ENCODE measurements around the gene MYH10. TPM values are rescaled to one million over a fixed set of nuclear protein-coding genes. Genes with fewer than 3 reads are reported as not detected.

Gene MYH10
- total and polyA plus RNA-seq, 4 donors, result 86.0 to 121 (median 106) TPM

DNA sequence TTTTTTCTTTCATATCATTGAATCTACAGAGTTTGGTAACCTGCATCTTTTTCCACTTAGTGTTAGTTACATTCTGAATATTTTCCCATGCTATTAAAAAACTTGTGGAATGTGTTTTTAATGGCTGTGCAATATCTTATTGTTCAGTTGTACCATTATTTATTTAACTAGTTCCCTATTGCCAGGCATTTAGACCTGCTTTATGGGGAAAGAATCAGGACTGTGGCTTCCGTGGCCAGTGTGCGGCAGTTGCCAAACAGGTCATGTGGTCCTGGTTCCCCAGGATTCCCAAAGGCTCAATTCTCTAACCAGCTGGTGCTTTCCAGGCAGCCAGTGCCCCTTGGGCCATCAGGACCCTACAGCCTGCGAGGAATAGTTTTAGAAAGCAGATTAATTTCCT, 164.1 kb downstream of the MYH10 start:
- Histone ChIP-seq H3K36me3 (ENCODE audit: control insufficient read depth, insufficient read depth, low read length) (peaks cover 42% of the 10 kb centered on the region), H3K4me3 (ENCODE audit: low read depth, low read length) (no peak overlapping the region), H3K9me3 (ENCODE audit: control insufficient read depth, insufficient read depth, low read length) (no peaks in the 10 kb centered on the region), H3K27me3 (ENCODE audit: control insufficient read depth, insufficient read depth, low read length) (no peaks in the 10 kb centered on the region), H3K27ac (ENCODE audit: low read depth, low read length) (no peak overlapping the region), H3K4me1 (ENCODE audit: control insufficient read depth, insufficient read depth, low read length) (peaks cover 48% of the 10 kb centered on the region)
- WGBS (ENCODE audit: insufficient coverage), result 62% methylated on average over 3 of the region's 3 CpGs
- DNase-seq (ENCODE audit: low read depth in 4 of 6, low spot score in 6 of 6), result no peak

DNA sequence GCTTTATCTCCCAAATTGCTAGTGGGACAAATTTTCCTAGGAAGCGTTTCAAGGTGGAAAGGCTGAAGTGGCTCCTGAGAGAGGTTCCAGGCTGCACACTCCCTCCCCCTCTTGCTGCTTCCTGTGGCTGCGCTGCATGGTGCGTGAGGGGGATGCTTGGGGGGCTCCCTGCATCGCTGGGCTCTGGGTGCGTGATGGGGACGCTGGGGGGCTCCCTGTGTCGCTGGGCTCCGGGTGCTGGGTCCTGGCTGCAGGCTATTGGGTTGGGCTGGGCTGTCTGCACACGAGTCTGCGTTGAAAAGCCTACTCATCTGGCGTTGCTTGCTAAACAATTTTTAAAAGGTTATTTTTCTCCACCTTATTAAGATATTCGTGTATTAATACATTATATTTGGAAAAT, 164.8 kb downstream of the MYH10 start:
- DNase-seq (ENCODE audit: low read depth in 4 of 6, low spot score in 6 of 6), result no peak
- H3K27me3 ChIP-seq (ENCODE audit: control insufficient read depth, insufficient read depth, low read length), result no peaks in the 10 kb centered on the region
- no peak overlapping the region for H3K27ac ChIP-seq (ENCODE audit: low read depth, low read length)
- H3K36me3 ChIP-seq (ENCODE audit: control insufficient read depth, insufficient read depth, low read length), result peaks cover 39% of the 10 kb centered on the region
- WGBS (ENCODE audit: insufficient coverage), result 53% methylated on average over 7 of the region's 12 CpGs
- peaks cover 42% of the 10 kb centered on the region for H3K4me1 ChIP-seq (ENCODE audit: control insufficient read depth, insufficient read depth, low read length)
- H3K9me3 ChIP-seq (ENCODE audit: control insufficient read depth, insufficient read depth, low read length), result no peaks in the 10 kb centered on the region
- no peak overlapping the region for H3K4me3 ChIP-seq (ENCODE audit: low read depth, low read length)

DNA sequence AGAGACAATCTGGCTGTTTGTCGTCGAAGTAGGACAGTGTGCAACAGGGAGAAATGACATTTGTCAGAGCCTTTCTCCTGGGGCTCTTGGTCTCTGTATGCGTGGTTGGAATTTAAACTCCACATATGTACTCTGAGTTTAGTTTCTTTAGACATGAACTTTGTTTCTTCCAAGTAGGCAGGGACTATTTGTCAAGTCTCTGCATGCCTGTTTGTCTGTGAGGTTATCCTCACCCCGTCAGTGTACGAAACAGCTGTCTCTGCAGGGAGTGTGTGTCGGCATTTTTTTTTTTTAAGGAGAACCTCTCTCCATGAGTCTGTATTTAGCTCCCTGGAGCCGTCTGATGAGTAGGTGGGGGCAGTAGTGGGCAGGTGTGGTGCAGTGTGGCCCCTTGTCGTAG, 165.2 kb downstream of the MYH10 start:
- Histone ChIP-seq H3K36me3 (ENCODE audit: control insufficient read depth, insufficient read depth, low read length) (peaks cover 35% of the 10 kb centered on the region), H3K27ac (ENCODE audit: low read depth, low read length) (no peak overlapping the region), H3K9me3 (ENCODE audit: control insufficient read depth, insufficient read depth, low read length) (no peaks in the 10 kb centered on the region), H3K4me1 (ENCODE audit: control insufficient read depth, insufficient read depth, low read length) (peaks cover 38% of the 10 kb centered on the region), H3K27me3 (ENCODE audit: control insufficient read depth, insufficient read depth, low read length) (no peaks in the 10 kb centered on the region), H3K4me3 (ENCODE audit: low read depth, low read length) (no peak overlapping the region)
- DNase-seq (ENCODE audit: low read depth in 4 of 6, low spot score in 6 of 6), result no peak
- whole genome bisulfite sequencing (ENCODE audit: insufficient coverage), result 44% methylated on average over 5 of the region's 8 CpGs

DNA sequence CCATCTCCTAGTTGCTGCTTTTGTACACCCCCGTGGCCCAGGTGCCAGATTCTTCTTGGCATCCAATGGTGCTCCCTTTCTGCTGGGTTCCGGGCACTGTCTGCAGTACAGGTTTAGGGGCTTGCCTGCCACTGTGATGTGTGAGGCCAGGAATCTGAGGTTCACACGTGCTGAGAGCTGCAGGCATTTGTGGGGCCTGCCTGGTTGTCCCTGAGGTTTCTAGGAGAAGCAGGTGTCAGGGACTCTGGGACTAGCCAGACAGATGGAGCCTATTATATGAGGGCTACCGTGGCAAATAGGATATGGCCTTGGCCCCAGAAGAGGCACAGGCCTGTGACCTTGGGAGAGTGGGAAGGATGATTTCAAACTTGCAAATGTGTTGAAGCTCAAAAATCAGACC, 165.6 kb downstream of the MYH10 start:
- WGBS (ENCODE audit: insufficient coverage), result 57% methylated on average over 4 of the region's 4 CpGs
- no peaks in the 10 kb centered on the region for H3K9me3 ChIP-seq (ENCODE audit: control insufficient read depth, insufficient read depth, low read length)
- peaks cover 33% of the 10 kb centered on the region for H3K4me1 ChIP-seq (ENCODE audit: control insufficient read depth, insufficient read depth, low read length)
- no peak overlapping the region for H3K4me3 ChIP-seq (ENCODE audit: low read depth, low read length)
- H3K27ac ChIP-seq (ENCODE audit: low read depth, low read length), result no peak overlapping the region
- no peak for DNase-seq (ENCODE audit: low read depth in 4 of 6, low spot score in 6 of 6)
- H3K36me3 ChIP-seq (ENCODE audit: control insufficient read depth, insufficient read depth, low read length), result peaks cover 31% of the 10 kb centered on the region
- H3K27me3 ChIP-seq (ENCODE audit: control insufficient read depth, insufficient read depth, low read length), result no peaks in the 10 kb centered on the region

DNA sequence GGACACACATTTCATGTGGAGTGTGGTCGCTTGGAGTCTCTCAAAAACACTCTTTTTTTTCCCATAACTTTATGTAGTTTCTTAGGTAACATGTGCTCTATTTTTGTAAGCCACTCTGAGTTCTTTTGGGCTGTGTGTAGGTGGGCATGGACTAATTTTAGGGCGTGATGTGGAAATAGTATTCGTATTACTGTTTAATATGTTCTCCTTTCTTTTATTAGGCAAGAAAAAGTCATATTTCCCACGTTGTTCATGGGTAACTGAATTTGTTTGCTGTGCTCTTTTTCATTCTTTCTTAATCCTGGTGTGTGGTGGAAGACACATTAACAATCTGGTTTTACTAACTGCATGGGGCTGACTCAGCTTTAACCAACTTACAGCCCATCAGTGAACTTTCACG, 167.4 kb downstream of the MYH10 start:
- Histone ChIP-seq H3K27ac (ENCODE audit: low read depth, low read length) (no peak overlapping the region), H3K36me3 (ENCODE audit: control insufficient read depth, insufficient read depth, low read length) (peaks cover 26% of the 10 kb centered on the region), H3K4me3 (ENCODE audit: low read depth, low read length) (no peak overlapping the region), H3K27me3 (ENCODE audit: control insufficient read depth, insufficient read depth, low read length) (no peaks in the 10 kb centered on the region), H3K9me3 (ENCODE audit: control insufficient read depth, insufficient read depth, low read length) (no peaks in the 10 kb centered on the region), H3K4me1 (ENCODE audit: control insufficient read depth, insufficient read depth, low read length) (peaks cover 29% of the 10 kb centered on the region)
- no peak for DNase-seq (ENCODE audit: low read depth in 4 of 6, low spot score in 6 of 6)
- WGBS (ENCODE audit: insufficient coverage), result 67% methylated on average over 1 of the region's 5 CpGs

DNA sequence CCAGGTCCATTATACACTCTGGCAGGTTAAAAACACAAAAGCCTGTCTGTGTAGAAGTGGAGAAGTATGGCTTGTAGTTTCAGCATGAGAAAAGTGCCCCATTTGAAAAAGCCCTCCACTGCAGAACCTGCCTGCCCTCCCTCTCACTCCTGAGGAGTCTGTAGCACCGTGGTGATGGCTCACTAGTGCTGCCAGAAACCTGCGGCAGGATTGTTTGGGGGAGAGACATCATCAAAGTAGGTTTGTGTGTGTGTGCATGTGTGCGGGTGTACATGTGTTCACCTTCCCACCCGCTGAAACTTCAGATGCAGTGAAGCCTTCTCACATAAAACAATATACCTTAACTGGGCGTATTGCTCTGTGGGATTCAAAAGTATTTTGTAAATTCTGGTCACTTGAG, 168.0 kb downstream of the MYH10 start:
- no peaks in the 10 kb centered on the region for H3K9me3 ChIP-seq (ENCODE audit: control insufficient read depth, insufficient read depth, low read length)
- DNase-seq (ENCODE audit: low read depth in 4 of 6, low spot score in 6 of 6), result no peak
- no peak overlapping the region for H3K27ac ChIP-seq (ENCODE audit: low read depth, low read length)
- no peaks in the 10 kb centered on the region for H3K27me3 ChIP-seq (ENCODE audit: control insufficient read depth, insufficient read depth, low read length)
- whole genome bisulfite sequencing (ENCODE audit: insufficient coverage), result 100% methylated on average over 1 of the region's 5 CpGs
- H3K4me1 ChIP-seq (ENCODE audit: control insufficient read depth, insufficient read depth, low read length), result peaks cover 23% of the 10 kb centered on the region
- no peak overlapping the region for H3K4me3 ChIP-seq (ENCODE audit: low read depth, low read length)
- H3K36me3 ChIP-seq (ENCODE audit: control insufficient read depth, insufficient read depth, low read length), result peaks cover 24% of the 10 kb centered on the region

DNA sequence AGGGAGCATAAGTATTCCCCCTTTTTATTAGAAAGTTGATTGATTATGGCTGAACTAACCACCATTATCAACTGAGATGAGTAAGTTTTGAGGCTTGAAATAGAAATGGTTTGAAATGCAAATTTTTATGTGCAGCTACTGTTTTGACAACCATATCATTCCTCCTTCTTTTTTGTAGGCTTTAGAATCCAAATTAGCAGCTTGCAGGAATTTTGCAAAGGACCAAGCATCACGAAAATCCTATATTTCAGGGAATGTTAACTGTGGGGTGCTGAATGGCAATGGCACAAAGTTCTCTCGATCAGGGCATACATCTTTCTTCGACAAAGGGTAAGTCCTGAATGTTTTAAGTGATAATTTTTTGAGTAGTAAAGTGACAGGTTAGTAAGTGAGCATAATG, 170.7 kb downstream of the MYH10 start:
- H3K4me3 ChIP-seq (ENCODE audit: low read depth, low read length), result no peak overlapping the region
- no peaks in the 10 kb centered on the region for H3K27me3 ChIP-seq (ENCODE audit: control insufficient read depth, insufficient read depth, low read length)
- peaks cover 5% of the 10 kb centered on the region for H3K4me1 ChIP-seq (ENCODE audit: control insufficient read depth, insufficient read depth, low read length)
- H3K9me3 ChIP-seq (ENCODE audit: control insufficient read depth, insufficient read depth, low read length), result no peaks in the 10 kb centered on the region
- peak in 1 of 6 donors; percentile 54 for DNase-seq (ENCODE audit: low read depth in 4 of 6, low spot score in 6 of 6)
- H3K27ac ChIP-seq (ENCODE audit: low read depth, low read length), result no peak overlapping the region
- peaks cover 23% of the 10 kb centered on the region for H3K36me3 ChIP-seq (ENCODE audit: control insufficient read depth, insufficient read depth, low read length)
- 100% methylated on average over 1 of the region's 3 CpGs for WGBS (ENCODE audit: insufficient coverage)

DNA sequence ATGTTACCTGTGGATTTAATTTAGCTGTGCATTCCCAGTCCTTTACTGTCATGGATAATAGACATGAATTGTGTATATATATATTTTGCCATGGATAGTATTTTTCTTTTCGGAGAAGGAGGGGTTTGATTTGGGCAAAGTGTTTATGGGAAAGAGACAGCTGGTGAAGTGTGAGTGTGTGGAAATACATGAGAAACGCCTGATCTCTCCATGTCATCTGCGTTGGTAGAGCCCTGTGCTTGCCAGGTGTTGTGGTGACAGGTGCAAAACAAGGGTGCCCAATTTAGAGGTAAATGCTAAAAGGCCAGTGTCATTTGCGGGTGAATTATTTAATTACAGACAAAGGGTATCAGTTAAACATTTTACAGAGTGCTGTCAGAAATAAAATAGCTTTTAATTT, 171.4 kb downstream of the MYH10 start:
- DNase-seq (ENCODE audit: low read depth in 4 of 6, low spot score in 6 of 6), result peak in 1 of 6 donors; percentile 53

DNA sequence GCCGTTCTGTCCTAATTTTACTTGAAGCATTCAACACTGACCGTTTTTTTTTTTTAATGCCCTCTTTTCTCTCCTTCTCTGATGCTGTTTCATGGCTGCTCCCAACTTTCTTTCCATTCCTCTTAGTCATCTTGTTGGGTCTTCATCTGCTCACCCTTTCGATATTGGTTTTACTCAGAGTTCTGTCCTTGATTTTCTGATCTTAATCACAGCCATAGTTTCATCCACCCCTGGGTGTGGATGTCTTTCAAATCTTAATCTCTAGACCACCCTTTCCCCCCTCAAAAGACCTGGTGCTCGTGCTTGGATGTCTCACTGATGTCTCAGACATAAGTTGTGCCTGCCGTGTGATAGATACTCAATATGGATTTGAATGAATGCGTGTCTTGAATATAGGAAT, 172.4 kb downstream of the MYH10 start:
- H3K27ac ChIP-seq (ENCODE audit: low read depth, low read length), result no peak overlapping the region
- no peak for DNase-seq (ENCODE audit: low read depth in 4 of 6, low spot score in 6 of 6)
- no peaks in the 10 kb centered on the region for H3K4me1 ChIP-seq (ENCODE audit: control insufficient read depth, insufficient read depth, low read length)
- WGBS (ENCODE audit: insufficient coverage), result 98% methylated on average over 4 of the region's 6 CpGs
- peaks cover 20% of the 10 kb centered on the region for H3K36me3 ChIP-seq (ENCODE audit: control insufficient read depth, insufficient read depth, low read length)
- H3K27me3 ChIP-seq (ENCODE audit: control insufficient read depth, insufficient read depth, low read length), result no peaks in the 10 kb centered on the region
- no peaks in the 10 kb centered on the region for H3K9me3 ChIP-seq (ENCODE audit: control insufficient read depth, insufficient read depth, low read length)
- no peak overlapping the region for H3K4me3 ChIP-seq (ENCODE audit: low read depth, low read length)

More for the DNA sequence above, 171.4 kb downstream of the MYH10 start:
- Histone ChIP-seq H3K27me3 (ENCODE audit: control insufficient read depth, insufficient read depth, low read length) (no peaks in the 10 kb centered on the region), H3K4me1 (ENCODE audit: control insufficient read depth, insufficient read depth, low read length) (no peaks in the 10 kb centered on the region), H3K9me3 (ENCODE audit: control insufficient read depth, insufficient read depth, low read length) (no peaks in the 10 kb centered on the region), H3K27ac (ENCODE audit: low read depth, low read length) (no peak overlapping the region), H3K4me3 (ENCODE audit: low read depth, low read length) (no peak overlapping the region), H3K36me3 (ENCODE audit: control insufficient read depth, insufficient read depth, low read length) (peaks cover 20% of the 10 kb centered on the region)
- WGBS (ENCODE audit: insufficient coverage), result 94% methylated on average over 3 of the region's 4 CpGs

DNA sequence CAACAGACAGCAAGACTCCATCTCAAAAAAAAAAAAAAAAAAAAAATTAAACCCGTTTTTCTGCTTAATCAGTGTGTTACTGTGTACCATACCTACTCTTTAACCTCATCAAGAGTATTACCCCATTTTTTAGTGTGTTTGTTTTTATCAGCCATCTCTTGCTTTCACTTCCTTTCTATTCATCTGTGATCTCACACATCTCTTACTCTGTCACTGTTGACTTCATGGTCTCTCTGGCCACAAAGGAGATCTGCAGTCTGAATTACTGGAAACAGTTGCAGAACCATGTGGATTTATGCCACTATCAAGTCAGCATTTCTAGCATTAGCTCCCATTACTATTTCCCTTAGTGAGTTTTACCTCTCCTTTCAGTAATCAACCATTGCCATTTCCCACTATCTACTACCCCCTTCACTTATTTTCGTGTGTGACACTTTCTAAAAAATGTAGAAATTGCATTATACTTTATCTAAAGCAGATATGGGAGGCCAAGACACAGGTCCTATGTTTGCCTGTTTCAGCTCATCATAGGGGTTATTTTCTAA, 174.8 kb downstream of the MYH10 start:
- no peaks in the 10 kb centered on the region for H3K9me3 ChIP-seq (ENCODE audit: control insufficient read depth, insufficient read depth, low read length)
- H3K4me3 ChIP-seq (ENCODE audit: low read depth, low read length), result no peak overlapping the region
- H3K27me3 ChIP-seq (ENCODE audit: control insufficient read depth, insufficient read depth, low read length), result no peaks in the 10 kb centered on the region
- no peak overlapping the region for H3K27ac ChIP-seq (ENCODE audit: low read depth, low read length)
- WGBS (ENCODE audit: insufficient coverage), result no CpG with 5 or more reads among the region's 2 CpGs
- no peak for DNase-seq (ENCODE audit: low read depth in 4 of 6, low spot score in 6 of 6)
- H3K4me1 ChIP-seq (ENCODE audit: control insufficient read depth, insufficient read depth, low read length), result no peaks in the 10 kb centered on the region
- peaks cover 21% of the 10 kb centered on the region for H3K36me3 ChIP-seq (ENCODE audit: control insufficient read depth, insufficient read depth, low read length)
